GM12891 (cell line): Measurements from ENCODE around the gene MSH2.

Experiments
- POLR2A ChIP-seq: IDR thresholded peaks from 2 replicates; pipeline ENCODE4 v1.6.1; 2011; ENCODE audit warnings: low read depth, low read length, control low read depth
- POLR2AphosphoS5 ChIP-seq: IDR thresholded peaks from 2 replicates; pipeline ENCODE4 v1.6.1; 2011; ENCODE audit warnings: low read depth, low read length, control low read depth
- SPI1 ChIP-seq: IDR thresholded peaks from 2 replicates; pipeline ENCODE4 v1.6.1; 2011; ENCODE audit warnings: low read depth, low read length, control low read depth
- TAF1 ChIP-seq: IDR thresholded peaks from 2 replicates; pipeline ENCODE4 v1.6.1; 2011; ENCODE audit warnings: low read depth, low read length, control low read depth

- TF ChIP-seq POLR2AphosphoS5 (no peak), SPI1 (no peak), POLR2A (no peak), TAF1 (no peak)
Measured at GRCh38 chr2:47386551-47386950, 16.4 kb upstream of the MSH2 start.
